Mesendoderm (in vitro differentiated cells): ENCODE measurements around the gene ACTN2.
A peak's percentile ranks its signal among the peaks of the same experiment; 100 is the strongest.

ENCODE experiments used
- DNase-seq: peaks from one replicate; pipeline ENCODE4 v3.0.0; 2013
- H2AK5ac ChIP-seq: 2 replicates; pipeline ENCODE4 v1.6.1; 2013; ENCODE audit warnings: low read length, inconsistent platforms
- H2BK120ac ChIP-seq: 2 replicates; pipeline ENCODE4 v1.6.1; 2013; ENCODE audit warnings: low read depth, mild to moderate bottlenecking, low read length, moderate library complexity, mixed read lengths
- H2BK15ac ChIP-seq: replicated peaks from 2 replicates; pipeline ENCODE4 v1.6.1; 2013; ENCODE audit warnings: low read depth, mild to moderate bottlenecking, moderate library complexity
- H2BK5ac ChIP-seq: 2 replicates; pipeline ENCODE4 v1.6.1; 2013; ENCODE audit warnings: low read length, inconsistent platforms
- H3K18ac ChIP-seq: 2 replicates; pipeline ENCODE4 v1.6.1; 2013; ENCODE audit warnings: mild to moderate bottlenecking, low read length, mixed read lengths
- H3K23ac ChIP-seq: one replicate; pipeline ENCODE4 v1.6.1; 2013; ENCODE audit warnings: low read length
- H3K27ac ChIP-seq: 2 replicates; pipeline ENCODE4 v1.5.1; 2013; ENCODE audit warnings: low read depth, mild to moderate bottlenecking, inconsistent platforms, low read length, moderate library complexity
- H3K27me3 ChIP-seq: 2 replicates; pipeline ENCODE4 v1.6.1; 2013; ENCODE audit warnings: low read length, control low read depth, mild to moderate bottlenecking, inconsistent platforms; ENCODE audit not compliant: insufficient read depth, poor library complexity
- H3K36me3 ChIP-seq: 2 replicates; pipeline ENCODE4 v1.6.1; 2013; ENCODE audit warnings: low read length, inconsistent platforms; ENCODE audit not compliant: control insufficient read depth, insufficient read depth
- H3K4ac ChIP-seq: one replicate; pipeline ENCODE4 v1.6.1; 2013; ENCODE audit warnings: low read depth, mild to moderate bottlenecking, low read length, moderate library complexity
- H3K4me1 ChIP-seq: 2 replicates; pipeline ENCODE4 v1.6.1; 2013; ENCODE audit warnings: low read depth, low read length, inconsistent platforms; ENCODE audit not compliant: control insufficient read depth
- H3K4me2 ChIP-seq: 2 replicates; pipeline ENCODE4 v1.6.1; 2013; ENCODE audit warnings: low read length
- H3K4me3 ChIP-seq: 2 replicates; pipeline ENCODE4 v1.5.1; 2013; ENCODE audit warnings: mild to moderate bottlenecking, low read length
- H3K56ac ChIP-seq: one replicate; pipeline ENCODE4 v1.6.1; 2013; ENCODE audit warnings: low read length
- H3K79me1 ChIP-seq: 2 replicates; pipeline ENCODE4 v1.6.1; 2013; ENCODE audit warnings: low read length, inconsistent platforms
- H3K79me2 ChIP-seq: 2 replicates; pipeline ENCODE4 v1.6.1; 2013; ENCODE audit warnings: mild to moderate bottlenecking, low read length; ENCODE audit not compliant: control insufficient read depth, insufficient read depth
- H3K9ac ChIP-seq: 2 replicates; pipeline ENCODE4 v1.6.1; 2013; ENCODE audit warnings: low read length, inconsistent platforms
- H4K5ac ChIP-seq: one replicate; pipeline ENCODE4 v1.6.1; 2013; ENCODE audit warnings: low read length
- H4K8ac ChIP-seq: one replicate; pipeline ENCODE4 v1.6.1; 2013; ENCODE audit warnings: low read depth, mild to moderate bottlenecking, control low read depth, low read length, moderate library complexity
- WGBS: extraction: QIAGEN DNeasy Blood & Tissue Kit; methylation state at CpG from one replicate; pipeline ENCODE4 v1.1.7; 2013; ENCODE audit warnings: low lambda C conversion rate, missing lambda C conversion rate; ENCODE audit not compliant: insufficient coverage; ENCODE audit errors: extremely low coverage; 5-methylcytosine and 5-hydroxymethylcytosine counted together

Gene ACTN2

DNA sequence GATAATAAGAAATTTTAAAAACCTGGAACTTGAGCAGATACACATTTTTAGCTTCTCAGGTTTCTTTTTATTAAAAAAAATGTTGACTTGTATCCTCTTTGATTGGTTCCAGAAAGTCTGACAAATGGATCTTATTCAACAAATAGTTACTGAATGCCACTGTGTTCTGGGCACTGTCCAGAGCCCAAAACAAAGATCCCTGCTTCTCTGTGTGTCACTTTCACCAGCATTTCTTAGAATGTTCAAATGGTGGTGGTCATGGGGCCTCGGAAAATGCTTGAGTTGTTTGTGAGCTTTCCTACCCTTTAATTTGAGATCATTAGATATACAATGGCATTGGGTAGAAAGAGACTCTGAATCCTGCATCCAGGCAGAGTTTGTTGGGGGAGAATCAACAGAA, 19.9 kb downstream of the ACTN2 start:
- Histone ChIP-seq H3K4ac (no peak overlapping the region), H2AK5ac (no peak overlapping the region), H3K9ac (no peak overlapping the region), H2BK15ac (no peak overlapping the region), H4K8ac (no peak overlapping the region), H3K56ac (no peak overlapping the region), H2BK5ac (no peak overlapping the region), H3K79me2 (no peaks in the 10 kb centered on the region), H3K18ac (no peak overlapping the region), H3K4me3 (no peak overlapping the region), H2BK120ac (no peak overlapping the region), H4K5ac (no peak overlapping the region), H3K27me3 (no peaks in the 10 kb centered on the region), H3K27ac (no peak overlapping the region), H3K79me1 (no peaks in the 10 kb centered on the region), H3K23ac (no peak overlapping the region), H3K4me1 (peaks cover 2% of the 10 kb centered on the region), H3K36me3 (no peaks in the 10 kb centered on the region), H3K4me2 (no peak overlapping the region)
- no peak for DNase-seq
- no CpG with 5 or more reads among the region's 1 CpG for WGBS

DNA sequence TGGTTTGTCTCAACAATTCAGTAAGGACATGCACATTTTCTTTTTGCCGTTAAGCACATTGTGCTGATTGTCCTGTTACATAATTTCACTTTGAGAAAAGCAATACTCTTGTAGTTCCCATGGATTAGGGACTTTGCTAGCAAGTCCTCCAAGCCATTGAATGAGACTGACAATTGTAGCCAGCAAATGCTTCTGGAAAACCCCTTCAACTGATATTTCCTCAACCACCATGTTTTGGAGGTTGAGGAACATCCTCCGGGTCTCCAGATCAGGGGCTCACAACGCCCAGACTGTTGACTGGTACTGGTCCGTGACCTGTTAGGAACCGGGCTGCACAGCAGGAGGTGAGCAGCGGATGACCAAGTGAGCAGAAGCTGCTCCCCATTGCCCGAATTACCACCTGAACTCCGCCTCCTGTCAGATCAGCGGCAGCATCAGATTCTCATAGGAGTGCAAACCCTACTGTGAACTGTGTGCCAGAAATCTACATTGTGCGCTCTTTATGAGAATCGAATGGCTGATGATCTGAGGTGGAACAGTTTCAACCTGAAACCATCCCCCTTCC, 24.1 kb downstream of the ACTN2 start:
- H2AK5ac ChIP-seq, result no peak overlapping the region
- no peak for DNase-seq
- H3K4me1 ChIP-seq, result no peaks in the 10 kb centered on the region

DNA sequence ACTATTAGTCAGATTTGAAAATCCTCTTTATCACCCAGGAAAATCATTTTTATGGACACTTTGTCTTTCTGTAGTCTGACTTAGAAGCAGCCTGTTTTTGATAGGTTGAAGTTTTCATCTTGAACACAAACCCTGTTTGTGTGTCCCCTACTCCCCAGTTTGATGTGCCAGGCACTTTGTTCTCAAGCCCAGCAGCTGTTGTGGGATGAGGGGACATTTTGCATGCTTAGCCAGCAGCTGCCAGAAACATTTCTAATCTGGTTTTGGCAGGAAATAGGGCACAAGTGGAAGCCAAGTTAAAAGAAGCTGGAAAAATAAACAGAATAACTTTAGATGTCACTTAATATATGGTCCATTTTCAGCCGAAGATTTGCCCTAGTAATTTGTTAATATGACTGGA, 29.9 kb downstream of the ACTN2 start:
- Histone ChIP-seq H4K8ac (no peak overlapping the region), H3K79me1 (no peaks in the 10 kb centered on the region), H3K4me2 (no peak overlapping the region), H3K9ac (no peak overlapping the region), H3K27me3 (no peaks in the 10 kb centered on the region), H3K4me3 (no peak overlapping the region), H3K79me2 (no peaks in the 10 kb centered on the region), H3K4me1 (no peaks in the 10 kb centered on the region), H2BK5ac (no peak overlapping the region), H4K5ac (no peak overlapping the region), H3K36me3 (no peaks in the 10 kb centered on the region), H3K4ac (no peak overlapping the region), H3K18ac (no peak overlapping the region), H2AK5ac (no peak overlapping the region), H2BK120ac (no peak overlapping the region), H3K27ac (no peak overlapping the region), H3K23ac (no peak overlapping the region), H3K56ac (no peak overlapping the region), H2BK15ac (no peak overlapping the region)
- no peak for DNase-seq
- no CpG with 5 or more reads among the region's 1 CpG for WGBS

More for the DNA sequence above, 24.1 kb downstream of the ACTN2 start:
- H3K36me3 ChIP-seq, result no peaks in the 10 kb centered on the region
- no peak overlapping the region for H3K27ac ChIP-seq
- H2BK15ac ChIP-seq, result no peak overlapping the region
- no peak overlapping the region for H3K4me2 ChIP-seq
- no peak overlapping the region for H3K23ac ChIP-seq
- no peak overlapping the region for H3K4ac ChIP-seq
- no peak overlapping the region for H3K56ac ChIP-seq
- H2BK5ac ChIP-seq, result no peak overlapping the region
- H3K79me1 ChIP-seq, result no peaks in the 10 kb centered on the region
- H3K9ac ChIP-seq, result no peak overlapping the region
- no peaks in the 10 kb centered on the region for H3K27me3 ChIP-seq
- no peak overlapping the region for H3K4me3 ChIP-seq
- no CpG with 5 or more reads among the region's 11 CpGs for WGBS
- H3K18ac ChIP-seq, result no peak overlapping the region
- H2BK120ac ChIP-seq, result no peak overlapping the region
- no peak overlapping the region for H4K5ac ChIP-seq
- H4K8ac ChIP-seq, result no peak overlapping the region
- H3K79me2 ChIP-seq, result no peaks in the 10 kb centered on the region

DNA sequence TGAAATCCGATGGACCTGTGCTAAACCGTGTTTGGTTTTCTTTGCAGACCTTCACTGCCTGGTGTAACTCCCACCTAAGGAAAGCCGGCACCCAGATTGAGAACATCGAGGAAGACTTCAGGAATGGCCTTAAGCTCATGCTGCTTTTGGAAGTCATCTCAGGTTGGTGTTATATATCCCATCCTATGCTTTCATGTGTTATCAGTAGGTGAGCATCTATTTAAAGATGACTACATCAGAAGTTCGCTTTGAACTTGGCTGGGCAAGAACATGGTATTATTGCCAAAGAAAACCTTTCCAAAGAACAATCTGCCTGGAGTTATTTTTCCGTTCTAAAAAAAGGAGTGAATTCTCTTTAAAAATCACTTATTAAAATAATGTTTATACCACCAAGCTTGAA, 31.5 kb downstream of the ACTN2 start:
- H3K4me3 ChIP-seq, result no peak overlapping the region
- no peak overlapping the region for H4K5ac ChIP-seq
- no peaks in the 10 kb centered on the region for H3K36me3 ChIP-seq
- no peaks in the 10 kb centered on the region for H3K79me2 ChIP-seq
- H4K8ac ChIP-seq, result no peak overlapping the region
- H3K9ac ChIP-seq, result no peak overlapping the region
- DNase-seq, result no peak
- no CpG with 5 or more reads among the region's 6 CpGs for WGBS
- no peaks in the 10 kb centered on the region for H3K79me1 ChIP-seq
- H3K27me3 ChIP-seq, result no peaks in the 10 kb centered on the region
- no peak overlapping the region for H2BK15ac ChIP-seq
- H3K18ac ChIP-seq, result no peak overlapping the region
- no peak overlapping the region for H3K4ac ChIP-seq
- no peak overlapping the region for H3K27ac ChIP-seq
- H3K56ac ChIP-seq, result no peak overlapping the region
- H3K23ac ChIP-seq, result no peak overlapping the region
- H3K4me2 ChIP-seq, result no peak overlapping the region
- no peak overlapping the region for H2BK120ac ChIP-seq
- no peaks in the 10 kb centered on the region for H3K4me1 ChIP-seq
- no peak overlapping the region for H2BK5ac ChIP-seq
- H2AK5ac ChIP-seq, result no peak overlapping the region

DNA sequence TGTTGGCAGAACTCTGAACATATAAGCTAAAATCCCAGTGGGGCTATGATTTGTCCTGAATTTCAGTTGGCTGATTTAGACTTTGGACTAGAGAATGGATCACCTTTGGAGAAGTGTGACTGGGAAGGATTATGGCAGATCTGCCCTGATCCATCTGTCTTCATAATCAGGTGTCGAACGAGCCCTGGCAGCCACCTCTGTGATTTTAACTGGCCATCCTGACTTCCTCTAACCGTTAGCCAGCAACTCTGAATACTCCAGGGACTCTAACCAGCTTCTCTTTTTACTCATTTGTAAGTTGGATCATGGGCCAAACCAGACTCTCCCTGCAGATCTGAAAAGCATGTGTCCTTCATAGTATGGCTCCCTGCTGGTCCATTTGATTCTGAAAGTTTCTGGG, 32.0 kb downstream of the ACTN2 start:
- no peaks in the 10 kb centered on the region for H3K79me1 ChIP-seq
- H2AK5ac ChIP-seq, result no peak overlapping the region
- H2BK5ac ChIP-seq, result no peak overlapping the region
- no peaks in the 10 kb centered on the region for H3K27me3 ChIP-seq
- H3K36me3 ChIP-seq, result no peaks in the 10 kb centered on the region
- H2BK15ac ChIP-seq, result no peak overlapping the region
- H3K4me3 ChIP-seq, result no peak overlapping the region
- H3K9ac ChIP-seq, result no peak overlapping the region
- no peak overlapping the region for H3K4ac ChIP-seq
- no peak overlapping the region for H2BK120ac ChIP-seq
- no peak overlapping the region for H4K8ac ChIP-seq
- no CpG with 5 or more reads among the region's 3 CpGs for WGBS
- no peak overlapping the region for H3K18ac ChIP-seq
- DNase-seq, result peak; percentile 14
- H3K27ac ChIP-seq, result no peak overlapping the region
- no peak overlapping the region for H4K5ac ChIP-seq
- H3K4me1 ChIP-seq, result no peaks in the 10 kb centered on the region
- H3K23ac ChIP-seq, result no peak overlapping the region
- no peak overlapping the region for H3K56ac ChIP-seq
- H3K4me2 ChIP-seq, result no peak overlapping the region
- no peaks in the 10 kb centered on the region for H3K79me2 ChIP-seq

DNA sequence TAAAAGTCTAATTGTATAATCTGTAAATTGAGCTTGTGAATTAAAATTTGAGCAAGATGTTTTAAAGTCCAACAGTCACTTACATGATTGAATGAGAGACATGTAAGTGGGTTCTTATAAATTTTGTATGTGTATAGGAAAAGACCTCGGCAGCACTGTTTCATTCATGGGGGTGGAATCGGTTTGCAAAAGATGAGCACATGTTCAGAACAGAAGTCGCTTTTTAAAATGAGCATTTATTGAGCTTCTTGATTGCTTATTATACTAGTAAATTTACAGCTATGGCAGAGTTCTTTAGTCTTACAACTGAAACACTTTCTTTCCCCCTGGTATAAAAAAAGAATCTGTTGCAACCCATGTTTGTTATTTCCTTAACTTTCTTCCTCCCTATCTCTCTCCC, 33.9 kb downstream of the ACTN2 start:
- Histone ChIP-seq H4K5ac (no peak overlapping the region), H3K9ac (no peak overlapping the region), H3K23ac (no peak overlapping the region), H3K27me3 (no peaks in the 10 kb centered on the region), H2BK15ac (no peak overlapping the region), H3K4me1 (no peaks in the 10 kb centered on the region), H2BK5ac (no peak overlapping the region), H4K8ac (no peak overlapping the region), H2AK5ac (no peak overlapping the region), H3K4ac (no peak overlapping the region), H3K79me1 (no peaks in the 10 kb centered on the region), H3K18ac (no peak overlapping the region), H3K56ac (no peak overlapping the region), H3K4me3 (no peak overlapping the region), H2BK120ac (no peak overlapping the region), H3K4me2 (no peak overlapping the region), H3K79me2 (no peaks in the 10 kb centered on the region), H3K27ac (no peak overlapping the region), H3K36me3 (no peaks in the 10 kb centered on the region)
- WGBS, result no CpG with 5 or more reads among the region's 3 CpGs
- DNase-seq, result no peak
